ENCODE results near the gene DOLPP1.

The DOLPP1 gene

GRCh38 chr9:129064499-129064908 is 16.4 kb upstream of the DOLPP1 start:
- DNase-seq (ENCODE audit: low spot score): no peak

- DNase-seq (ENCODE audit: low spot score): no peak
Measured at GRCh38 chr9:129068110-129068509, 12.8 kb upstream of the DOLPP1 start.

GRCh38 chr9:129068990-129069861 is 11.7 kb upstream of the DOLPP1 start:
- DNase-seq (ENCODE audit: low spot score): peak; percentile 66

GRCh38 chr9:129069862-129070641 is 10.9 kb upstream of the DOLPP1 start:
- no peak for DNase-seq (ENCODE audit: low spot score)

GRCh38 chr9:129070696-129071525 is 10.0 kb upstream of the DOLPP1 start:
- no peak for DNase-seq (ENCODE audit: low spot score)

GRCh38 chr9:129071526-129072126 is 9.3 kb upstream of the DOLPP1 start:
- peak; percentile 30 for DNase-seq (ENCODE audit: low spot score)

GRCh38 chr9:129072171-129072570 is 8.7 kb upstream of the DOLPP1 start:
- DNase-seq (ENCODE audit: low spot score): no peak

- DNase-seq (ENCODE audit: low spot score): peak; percentile 29
Measured at GRCh38 chr9:129073404-129073803, 7.5 kb upstream of the DOLPP1 start.

GRCh38 chr9:129074106-129074505 is 6.8 kb upstream of the DOLPP1 start:
- no peak for DNase-seq (ENCODE audit: low spot score)

- DNase-seq (ENCODE audit: low spot score): no peak
Measured at GRCh38 chr9:129075996-129076639, 4.8 kb upstream of the DOLPP1 start.

- DNase-seq (ENCODE audit: low spot score): no peak
Measured at GRCh38 chr9:129076640-129077037, 4.3 kb upstream of the DOLPP1 start.

- no peak for DNase-seq (ENCODE audit: low spot score)
Measured at GRCh38 chr9:129077236-129077635, 3.7 kb upstream of the DOLPP1 start.

- no peak for DNase-seq (ENCODE audit: low spot score)
Measured at GRCh38 chr9:129078691-129079503, 2.0 kb upstream of the DOLPP1 start.

GRCh38 chr9:129079829-129080228 is 1.1 kb upstream of the DOLPP1 start:
- DNase-seq (ENCODE audit: low spot score): no peak

GRCh38 chr9:129080298-129080600 is 662 bp upstream of the DOLPP1 start:
- DNase-seq (ENCODE audit: low spot score): no peak

- peak; percentile 8 for DNase-seq (ENCODE audit: low spot score)
Measured at GRCh38 chr9:129081388-129081904, 535 bp downstream of the DOLPP1 start.

GRCh38 chr9:129084087-129084486 is 3.2 kb downstream of the DOLPP1 start:
- DNase-seq (ENCODE audit: low spot score): no peak

GRCh38 chr9:129089246-129089645 is 8.3 kb downstream of the DOLPP1 start:
- no peak for DNase-seq (ENCODE audit: low spot score)

- DNase-seq (ENCODE audit: low spot score): no peak
Measured at GRCh38 chr9:129093602-129094386, 12.9 kb downstream of the DOLPP1 start.

All from CD4-positive, alpha-beta T cell treated with Interleukin-6 at 100 ng/mL for 8 hours (primary cell).